ENCODE measurements around the gene NSG2.

DNA sequence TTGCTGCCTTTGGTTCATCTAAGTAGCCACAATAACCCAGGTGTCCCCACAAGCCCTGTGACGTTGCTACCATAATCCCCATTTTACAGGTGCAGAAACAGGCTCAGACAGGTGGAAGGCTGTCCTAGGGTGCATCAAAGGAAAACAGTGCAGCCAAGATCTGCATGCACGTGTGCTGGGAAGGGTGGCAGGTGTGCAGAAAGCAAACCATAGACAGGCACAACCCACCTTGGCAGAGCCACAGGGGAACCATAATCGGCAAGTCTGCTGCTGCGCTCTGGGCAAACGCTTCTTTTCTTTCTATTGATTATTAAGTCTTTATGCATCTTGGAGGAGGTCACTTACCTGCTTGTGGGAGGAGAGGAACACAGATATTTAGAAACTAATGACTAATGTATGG, 7.1 kb downstream of the NSG2 start:
- TF ChIP-seq, protein P1, sequence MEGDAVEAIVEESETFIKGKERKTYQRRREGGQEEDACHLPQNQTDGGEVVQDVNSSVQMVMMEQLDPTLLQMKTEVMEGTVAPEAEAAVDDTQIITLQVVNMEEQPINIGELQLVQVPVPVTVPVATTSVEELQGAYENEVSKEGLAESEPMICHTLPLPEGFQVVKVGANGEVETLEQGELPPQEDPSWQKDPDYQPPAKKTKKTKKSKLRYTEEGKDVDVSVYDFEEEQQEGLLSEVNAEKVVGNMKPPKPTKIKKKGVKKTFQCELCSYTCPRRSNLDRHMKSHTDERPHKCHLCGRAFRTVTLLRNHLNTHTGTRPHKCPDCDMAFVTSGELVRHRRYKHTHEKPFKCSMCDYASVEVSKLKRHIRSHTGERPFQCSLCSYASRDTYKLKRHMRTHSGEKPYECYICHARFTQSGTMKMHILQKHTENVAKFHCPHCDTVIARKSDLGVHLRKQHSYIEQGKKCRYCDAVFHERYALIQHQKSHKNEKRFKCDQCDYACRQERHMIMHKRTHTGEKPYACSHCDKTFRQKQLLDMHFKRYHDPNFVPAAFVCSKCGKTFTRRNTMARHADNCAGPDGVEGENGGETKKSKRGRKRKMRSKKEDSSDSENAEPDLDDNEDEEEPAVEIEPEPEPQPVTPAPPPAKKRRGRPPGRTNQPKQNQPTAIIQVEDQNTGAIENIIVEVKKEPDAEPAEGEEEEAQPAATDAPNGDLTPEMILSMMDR (conservative IDR thresholded peaks at IDR 0.05; ENCODE audit: low read length) = no peak
- no peak for TF ChIP-seq EZH2phosphoT487 (IDR thresholded peaks at IDR 0.05; ENCODE audit: borderline replicate concordance)
